Vagina (tissue), 2 donors: ENCODE data around the gene TCF7.

ENCODE experiments used
- CTCF ChIP-seq, 3 experiments: fragments of 450-650 bp in 2 of 3; fragments of 200-600 bp in 1 of 3; sonication (generic) in 1 of 3; IDR thresholded peaks; one replicate each; pipeline ENCODE4 v1.5.1; 2017 to 2019; ENCODE audit warnings: antibody characterized with exemption in 3 of 3, mild to moderate bottlenecking in 2 of 3, moderate library complexity in 2 of 3
- POLR2A ChIP-seq, 2 donors: fragments of 450-650 bp; IDR thresholded peaks; one replicate each; pipeline ENCODE4 v1.6.1; 2017; ENCODE audit warnings: antibody characterized with exemption in 2 of 2, mild to moderate bottlenecking in 2 of 2, moderate library complexity in 2 of 2
- POLR2AphosphoS5 ChIP-seq, 2 donors: sonication (generic); formaldehyde crosslinking; IDR thresholded peaks; one replicate each; pipeline ENCODE4 v1.9.0; 2017; ENCODE audit warnings: antibody characterized with exemption in 2 of 2, mild to moderate bottlenecking in 2 of 2, low read depth in 1 of 2; ENCODE audit not compliant: insufficient read depth in 1 of 2

- TF ChIP-seq CTCF (IDR thresholded peaks at IDR 0.05) (no peak), POLR2A (IDR thresholded peaks at IDR 0.05) (no peak), POLR2AphosphoS5 (IDR thresholded peaks at IDR 0.05; ENCODE audit: insufficient read depth in 1 of 2, low read depth in 1 of 2) (no peak)
These were observed 2.5 kb upstream of the TCF7 start for GRCh38 chr5:134111741-134112647.
